GM21737 (cell line): ENCODE measurements around the gene CHERP.
"Not testable (repeated sequence)": the region's sequence is repeated elsewhere in the genome, so short reads cannot be mapped to it uniquely, and the experiment has no call there.

ENCODE experiments used
- ATAC-seq: cut with Tn5 transposase; IDR thresholded peaks from one replicate; pipeline ENCODE4 v1.9.1; 2021; ENCODE audit warnings: mild to moderate bottlenecking, moderate library complexity; ENCODE audit not compliant: unreplicated experiment

CHERP gene

GRCh38 chr19:16521715-16522289 lies 20.4 kb downstream of the CHERP start:
- no peak for ATAC-seq

- ATAC-seq, result no peak
These were observed 21.1 kb downstream of the CHERP start for GRCh38 chr19:16520986-16521624.

- no peak for ATAC-seq
These were observed 21.9 kb downstream of the CHERP start for GRCh38 chr19:16520074-16520973.

- no peak for ATAC-seq
These were observed 23.0 kb downstream of the CHERP start for GRCh38 chr19:16519230-16519687.

- no peak for ATAC-seq
These were observed 23.6 kb downstream of the CHERP start for GRCh38 chr19:16518483-16519229.

- ATAC-seq, result no peak
These were observed 24.2 kb downstream of the CHERP start for GRCh38 chr19:16518061-16518460.

- ATAC-seq, result no peak
These were observed 25.2 kb downstream of the CHERP start for GRCh38 chr19:16516923-16517610.

GRCh38 chr19:16516381-16516780 lies 25.9 kb downstream of the CHERP start:
- ATAC-seq, result no peak

- ATAC-seq, result no peak
These were observed 27.7 kb downstream of the CHERP start for GRCh38 chr19:16514383-16515019.

- not testable (repeated sequence) for ATAC-seq
These were observed 29.6 kb downstream of the CHERP start for GRCh38 chr19:16512611-16513010.

GRCh38 chr19:16509141-16510061 lies 32.8 kb downstream of the CHERP start:
- ATAC-seq, result no peak

- no peak for ATAC-seq
These were observed 33.7 kb downstream of the CHERP start for GRCh38 chr19:16508546-16508945.

GRCh38 chr19:16506961-16507360 lies 35.3 kb downstream of the CHERP start:
- ATAC-seq, result no peak

- ATAC-seq, result not testable (repeated sequence)
These were observed 36.1 kb downstream of the CHERP start for GRCh38 chr19:16506161-16506560.

GRCh38 chr19:16504271-16504670 lies 38.0 kb downstream of the CHERP start:
- ATAC-seq, result no peak

- ATAC-seq, result no peak
These were observed 44.4 kb downstream of the CHERP start for GRCh38 chr19:16497837-16498236.

GRCh38 chr19:16497042-16497441 lies 45.2 kb downstream of the CHERP start:
- no peak for ATAC-seq

GRCh38 chr19:16496613-16496983 lies 45.6 kb downstream of the CHERP start:
- no peak for ATAC-seq
